Astrocyte (in vitro differentiated cells and primary cell): ENCODE results near the gene BCL11B. TPM values are rescaled to one million over a fixed set of nuclear protein-coding genes. Genes with fewer than 3 reads are reported as not detected.
"Not testable (repeated sequence)": the region's sequence is repeated elsewhere in the genome, so short reads cannot be mapped to it uniquely, and the experiment has no call there.

Source experiments
- DNase-seq: peaks from one replicate; pipeline ENCODE4 v3.0.0-alpha.2; 2010; ENCODE audit warnings: low read depth
- FAIRE-seq: peaks from 2 replicates; lab custom pipeline; 2011; peaks lifted over from hg19 to GRCh38; lab: Jason Lieb, UNC
- H2AFZ ChIP-seq: 2 replicates; pipeline ENCODE4 v1.6.0; 2012; ENCODE audit warnings: low read depth, low read length, inconsistent platforms
- H3K27ac ChIP-seq: 2 replicates; pipeline ENCODE4 v1.5.1; 2011; ENCODE audit warnings: low read depth, low read length, inconsistent platforms
- H3K27me3 ChIP-seq: 2 replicates; pipeline ENCODE4 v1.6.0; 2011; ENCODE audit warnings: low read length, inconsistent platforms; ENCODE audit not compliant: insufficient read depth
- H3K36me3 ChIP-seq: 2 replicates; pipeline ENCODE4 v1.5.1; 2011; ENCODE audit warnings: low read length, inconsistent platforms; ENCODE audit not compliant: insufficient read depth
- H3K4me1 ChIP-seq: 2 replicates; pipeline ENCODE4 v1.5.1; 2011; ENCODE audit warnings: low read length, inconsistent platforms; ENCODE audit not compliant: insufficient read depth
- H3K4me2 ChIP-seq: 2 replicates; pipeline ENCODE4 v1.6.0; 2012; ENCODE audit warnings: low read length, inconsistent platforms
- H3K4me3 ChIP-seq: 2 replicates; pipeline ENCODE4 v1.5.1; 2011; ENCODE audit warnings: low read depth, mild to moderate bottlenecking, low read length, inconsistent platforms; ENCODE audit not compliant: insufficient read depth
- H3K79me2 ChIP-seq: 2 replicates; pipeline ENCODE4 v1.6.0; 2012; ENCODE audit warnings: mild to moderate bottlenecking, low read length, inconsistent platforms; ENCODE audit not compliant: insufficient read depth
- H3K9ac ChIP-seq: 2 replicates; pipeline ENCODE4 v1.6.0; 2012; ENCODE audit warnings: mild to moderate bottlenecking, low read length, inconsistent platforms
- H3K9me3 ChIP-seq: 2 replicates; pipeline ENCODE4 v1.5.1; 2012; ENCODE audit warnings: low read depth, mild to moderate bottlenecking, low read length, inconsistent platforms; ENCODE audit not compliant: insufficient read depth
- H4K20me1 ChIP-seq: 2 replicates; pipeline ENCODE4 v1.6.0; 2012; ENCODE audit warnings: low read length, inconsistent platforms; ENCODE audit not compliant: insufficient read depth
- H3K27ac Mint-ChIP-seq: one replicate; pipeline ENCODE4 v1.8.0; 2021; ENCODE audit warnings: mild to moderate bottlenecking, mixed read lengths; ENCODE audit not compliant: unreplicated experiment
- H3K27me3 Mint-ChIP-seq: one replicate; pipeline ENCODE4 v1.8.0; 2021; ENCODE audit warnings: low read depth, mixed read lengths; ENCODE audit not compliant: unreplicated experiment
- H3K36me3 Mint-ChIP-seq: one replicate; pipeline ENCODE4 v1.8.0; 2021; ENCODE audit warnings: low read depth, mixed read lengths; ENCODE audit not compliant: unreplicated experiment
- H3K4me1 Mint-ChIP-seq: one replicate; pipeline ENCODE4 v1.8.0; 2021; ENCODE audit warnings: low read depth, mixed read lengths; ENCODE audit not compliant: unreplicated experiment
- H3K4me3 Mint-ChIP-seq: one replicate; pipeline ENCODE4 v1.8.0; 2021; ENCODE audit warnings: mild to moderate bottlenecking, moderate library complexity, mixed read lengths; ENCODE audit not compliant: unreplicated experiment
- H3K9me3 Mint-ChIP-seq: one replicate; pipeline ENCODE4 v1.8.0; 2021; ENCODE audit warnings: mild to moderate bottlenecking, mixed read lengths; ENCODE audit not compliant: unreplicated experiment
- EZH2 ChIP-seq: IDR thresholded peaks from 2 replicates; pipeline ENCODE4 v1.6.1; 2012; ENCODE audit warnings: mild to moderate bottlenecking, low read length, inconsistent platforms; ENCODE audit not compliant: insufficient read depth
- total RNA-seq: library from RNA; stranded (reverse); gene quantifications from 2 replicates; pipeline ENCODE4 v1.2.1, GENCODE V29; 2021
- TF ChIP-seq, protein P1 (sequence below): IDR thresholded peaks from 2 replicates; pipeline ENCODE4 v1.5.1; 2011; ENCODE audit warnings: low read depth, mild to moderate bottlenecking, inconsistent platforms, low read length, moderate library complexity; ENCODE audit not compliant: insufficient read depth

The BCL11B gene
- total RNA-seq, 1 donor from 2014 or later = 1.1 TPM

DNA sequence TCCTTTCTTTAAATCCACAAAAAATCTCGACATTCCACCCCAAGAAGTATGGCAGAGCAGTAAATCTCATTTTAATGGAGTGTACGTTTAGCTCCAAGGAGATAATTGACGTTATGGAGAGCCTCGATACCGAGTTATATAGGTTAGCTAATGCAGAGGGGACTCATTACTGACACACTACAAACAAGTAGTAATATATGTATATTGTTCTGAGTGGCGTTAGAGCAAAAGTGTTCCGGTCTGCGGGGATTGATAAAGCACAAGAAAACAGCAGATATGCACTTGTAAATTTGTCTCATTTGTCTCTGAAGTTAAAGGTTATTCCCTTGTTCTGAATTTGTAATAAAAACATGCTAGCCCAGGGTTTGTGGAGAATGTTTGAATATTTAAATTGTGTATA lies 84.1 kb downstream of the BCL11B start:
- Histone ChIP-seq H4K20me1 (no peaks in the 10 kb centered on the region), H3K4me2 (no peak overlapping the region), H3K9ac (no peak overlapping the region), H3K36me3 (no peaks in the 10 kb centered on the region), H3K27ac (no peak overlapping the region), H3K79me2 (no peaks in the 10 kb centered on the region), H3K4me1 (peaks cover 10% of the 10 kb centered on the region), H3K27me3 (peaks cover 14% of the 10 kb centered on the region), H3K4me3 (no peak overlapping the region), H2AFZ (no peak overlapping the region), H3K9me3 (no peaks in the 10 kb centered on the region)
- peaks cover 2% of the 10 kb centered on the region for H3K9me3 Mint-ChIP-seq
- peaks cover 30% of the 10 kb centered on the region for H3K27me3 Mint-ChIP-seq
- no peaks in the 10 kb centered on the region for H3K36me3 Mint-ChIP-seq
- no peak overlapping the region for H3K27ac Mint-ChIP-seq
- TF ChIP-seq, protein P1, sequence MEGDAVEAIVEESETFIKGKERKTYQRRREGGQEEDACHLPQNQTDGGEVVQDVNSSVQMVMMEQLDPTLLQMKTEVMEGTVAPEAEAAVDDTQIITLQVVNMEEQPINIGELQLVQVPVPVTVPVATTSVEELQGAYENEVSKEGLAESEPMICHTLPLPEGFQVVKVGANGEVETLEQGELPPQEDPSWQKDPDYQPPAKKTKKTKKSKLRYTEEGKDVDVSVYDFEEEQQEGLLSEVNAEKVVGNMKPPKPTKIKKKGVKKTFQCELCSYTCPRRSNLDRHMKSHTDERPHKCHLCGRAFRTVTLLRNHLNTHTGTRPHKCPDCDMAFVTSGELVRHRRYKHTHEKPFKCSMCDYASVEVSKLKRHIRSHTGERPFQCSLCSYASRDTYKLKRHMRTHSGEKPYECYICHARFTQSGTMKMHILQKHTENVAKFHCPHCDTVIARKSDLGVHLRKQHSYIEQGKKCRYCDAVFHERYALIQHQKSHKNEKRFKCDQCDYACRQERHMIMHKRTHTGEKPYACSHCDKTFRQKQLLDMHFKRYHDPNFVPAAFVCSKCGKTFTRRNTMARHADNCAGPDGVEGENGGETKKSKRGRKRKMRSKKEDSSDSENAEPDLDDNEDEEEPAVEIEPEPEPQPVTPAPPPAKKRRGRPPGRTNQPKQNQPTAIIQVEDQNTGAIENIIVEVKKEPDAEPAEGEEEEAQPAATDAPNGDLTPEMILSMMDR = no peak
- TF ChIP-seq EZH2 = no peak
- H3K4me3 Mint-ChIP-seq = no peak overlapping the region
- FAIRE-seq = no peak
- no peak for DNase-seq
- H3K4me1 Mint-ChIP-seq = peaks cover 2% of the 10 kb centered on the region

DNA sequence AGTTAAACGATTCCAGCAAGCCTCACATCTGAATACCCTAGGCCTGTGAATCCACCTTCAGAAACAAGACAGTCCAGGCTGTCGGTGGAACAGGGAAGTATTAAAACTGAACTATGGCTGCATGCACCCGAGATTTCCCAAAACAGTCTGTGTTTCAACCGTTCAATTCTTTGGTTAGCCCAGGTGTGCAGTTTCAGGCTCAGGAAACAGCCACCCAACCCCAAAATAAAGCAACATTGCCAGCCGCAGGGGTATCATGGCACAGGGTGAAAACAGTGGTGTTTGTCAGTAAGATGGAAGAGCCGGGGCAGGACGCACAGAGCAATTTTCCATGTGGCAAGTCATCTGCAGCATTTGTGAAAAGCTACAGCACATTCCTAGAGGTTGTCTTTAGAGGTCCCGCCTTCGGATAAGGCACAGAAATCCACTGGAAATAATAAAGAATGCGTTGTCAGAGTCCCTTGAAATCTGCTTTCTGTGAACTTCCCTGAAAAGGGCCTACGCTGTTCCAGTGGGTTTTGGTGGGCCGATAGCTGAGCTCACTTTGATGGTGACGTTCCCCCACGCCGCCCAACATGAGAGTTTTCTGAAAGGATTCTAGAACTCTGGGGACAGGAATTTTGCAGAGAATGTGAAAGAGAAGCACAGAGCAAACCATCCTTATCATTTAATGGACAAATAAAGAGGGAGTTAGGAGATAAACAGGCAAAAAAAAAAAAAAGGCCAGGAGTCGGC lies 84.9 kb downstream of the BCL11B start:
- Histone ChIP-seq H3K9ac (no peak overlapping the region), H3K27me3 (peaks cover 8% of the 10 kb centered on the region), H3K27ac (no peak overlapping the region), H4K20me1 (no peaks in the 10 kb centered on the region), H3K4me2 (no peak overlapping the region), H3K79me2 (no peaks in the 10 kb centered on the region), H3K9me3 (no peaks in the 10 kb centered on the region), H2AFZ (no peak overlapping the region), H3K36me3 (no peaks in the 10 kb centered on the region), H3K4me3 (no peak overlapping the region), H3K4me1 (peaks cover 5% of the 10 kb centered on the region)
- Mint-ChIP-seq H3K4me3 (no peak overlapping the region), H3K27ac (no peak overlapping the region), H3K27me3 (peaks cover 33% of the 10 kb centered on the region), H3K36me3 (peaks cover 2% of the 10 kb centered on the region), H3K4me1 (peaks cover 2% of the 10 kb centered on the region), H3K9me3 (peaks cover 3% of the 10 kb centered on the region)
- FAIRE-seq = no peak
- TF ChIP-seq, protein P1 = no peak
- TF ChIP-seq EZH2 = no peak
- no peak for DNase-seq

DNA sequence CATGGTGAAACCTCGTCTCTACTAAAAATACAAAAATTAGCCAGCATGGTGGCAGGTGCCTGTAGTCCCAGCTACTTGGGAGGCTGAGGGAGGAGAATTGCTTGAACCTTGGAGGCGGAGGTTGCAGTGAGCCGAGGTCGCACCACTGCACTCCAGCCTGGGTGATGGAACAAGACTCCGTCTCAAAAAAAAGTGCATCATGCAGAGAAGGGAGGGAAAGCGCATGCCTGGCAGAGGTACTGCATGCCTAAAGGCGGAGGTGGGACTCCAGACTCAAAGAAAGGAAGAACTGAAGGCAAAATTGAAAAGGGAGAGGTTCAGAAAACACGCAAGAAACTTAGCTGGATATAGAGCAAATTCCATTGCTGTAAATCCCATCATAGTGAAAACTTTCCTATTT lies 85.7 kb downstream of the BCL11B start:
- not testable (repeated sequence) for H4K20me1 ChIP-seq, H3K27me3 ChIP-seq, H3K4me2 ChIP-seq, H3K9me3 Mint-ChIP-seq, H3K36me3 ChIP-seq, H3K4me1 Mint-ChIP-seq, H3K9ac ChIP-seq, H3K9me3 ChIP-seq, H3K4me3 ChIP-seq, H3K27ac ChIP-seq, H3K27ac Mint-ChIP-seq, H3K36me3 Mint-ChIP-seq, H2AFZ ChIP-seq, H3K4me3 Mint-ChIP-seq, H3K4me1 ChIP-seq, DNase-seq, FAIRE-seq, H3K79me2 ChIP-seq
- peaks cover 29% of the 10 kb centered on the region for H3K27me3 Mint-ChIP-seq
